Kidney (tissue), 14 donors: ENCODE data around the gene GRID1. TPM values are rescaled to one million over a fixed set of nuclear protein-coding genes. Genes with fewer than 3 reads are reported as not detected.

Experiments used
- DNase-seq, 5 donors: peaks; one replicate each; pipeline ENCODE4 v3.0.0-alpha.2; 2013 to 2020
- FAIRE-seq: peaks from 2 replicates; lab custom pipeline; 2012; peaks lifted over from hg19 to GRCh38; lab: Jason Lieb, UNC
- H3K27ac ChIP-seq, 2 donors: one replicate each; pipeline ENCODE4 v1.7.0; 2013; ENCODE audit warnings: low read depth in 2 of 2, low read length in 2 of 2, inconsistent platforms in 1 of 2
- H3K27me3 ChIP-seq: one replicate; pipeline ENCODE4 v1.7.1; 2013; ENCODE audit warnings: low read length, inconsistent platforms; ENCODE audit not compliant: control insufficient read depth, insufficient read depth
- H3K36me3 ChIP-seq, 3 donors: one replicate each; pipeline versions ENCODE4 v1.7.0 to v1.7.1; 2013; ENCODE audit warnings: low read length in 3 of 3, control low read depth in 1 of 3, inconsistent platforms in 1 of 3; ENCODE audit not compliant: insufficient read depth in 3 of 3, control insufficient read depth in 2 of 3
- H3K4me1 ChIP-seq, 3 donors: one replicate each; pipeline versions ENCODE4 v1.7.0 to v1.7.1; 2013; ENCODE audit warnings: low read length in 3 of 3, inconsistent platforms in 1 of 3, low read depth in 1 of 3; ENCODE audit not compliant: control insufficient read depth in 2 of 3, insufficient read depth in 2 of 3
- H3K4me3 ChIP-seq, 3 donors: one replicate each; pipeline versions ENCODE4 v1.7.0 to v1.8.1; 2013; ENCODE audit warnings: low read length in 3 of 3, control low read depth in 1 of 3, inconsistent platforms in 1 of 3
- H3K9ac ChIP-seq, 3 donors: one replicate each; pipeline versions ENCODE4 v1.7.0 to v1.7.1; 2013; ENCODE audit warnings: low read length in 3 of 3, control low read depth in 1 of 3, inconsistent platforms in 1 of 3
- H3K9me3 ChIP-seq, 3 donors: one replicate each; pipeline versions ENCODE4 v1.7.0 to v1.7.1; 2013; ENCODE audit warnings: low read length in 3 of 3, control low read depth in 1 of 3, inconsistent platforms in 1 of 3; ENCODE audit not compliant: control insufficient read depth in 2 of 3, insufficient read depth in 1 of 3
- CTCF ChIP-seq: IDR thresholded peaks from 3 replicates; pipeline ENCODE4 v1.5.1; 2012; ENCODE audit warnings: mild to moderate bottlenecking, moderate library complexity, borderline replicate concordance; ENCODE audit not compliant: insufficient read depth; ENCODE audit errors: extremely low read depth
- intact Hi-C: fragments of 100-400 bp; cut with DNase I; formaldehyde crosslinking; loops from one replicate; pipeline ENCODE4 v1.11.1; 2022
- polyA plus RNA-seq: library from polyadenylated mRNA; stranded (reverse); fragments of 350-450 nt; fragmentation: Illumina TruSeq; extraction: RNeasy Lipid Tissue Mini Kit (QIAGEN cat#74804); gene quantifications from one replicate; pipeline ENCODE4 v1.2.3, GENCODE V29; 2014; ENCODE audit warnings: low read depth, low replicate concordance; ENCODE audit not compliant: insufficient read depth
- total RNA-seq: library from RNA; stranded (reverse); fragmentation: NEBNext Ultra II Directional; extraction: Animal tissue kit (Norgen Biotek cat#: 25700); gene quantifications from one replicate; pipeline ENCODE4 v1.2.1, GENCODE V29; 2021
- donor health status: control.
- donor health status: control.
- donor health status: control.
- donor health status: control.
- donor health status: control.
- donor health status: DM: yes; HTN: yes; CAD: no.
- donor health status: Normal renal cell carcinoma (clear cell type).

GRID1 gene
- total and polyA plus RNA-seq, 2 donors from 2014 or later: 0.37 to 1.4 TPM

- Histone ChIP-seq H3K9me3 (no peaks in the 10 kb centered on the region), H3K27ac (no peak overlapping the region), H3K9ac (no peak overlapping the region), H3K4me1 (no peaks in the 10 kb centered on the region), H3K36me3 (no peaks in the 10 kb centered on the region), H3K27me3 (no peaks in the 10 kb centered on the region), H3K4me3 (no peak overlapping the region)
- FAIRE-seq (no peak), DNase-seq (no peak)
- intact Hi-C loops: no loop called here
- TF ChIP-seq CTCF: no peak
These were observed 294.8 kb downstream of the GRID1 start for GRCh38 chr10:86071758-86072157.

GRCh38 chr10:86071145-86071544, 295.4 kb downstream of the GRID1 start:
- no peak for TF ChIP-seq CTCF

GRCh38 chr10:86070278-86070677, 296.3 kb downstream of the GRID1 start:
- Histone ChIP-seq H3K27me3 (no peaks in the 10 kb centered on the region), H3K4me3 (no peak overlapping the region), H3K9me3 (no peaks in the 10 kb centered on the region), H3K36me3 (no peaks in the 10 kb centered on the region), H3K9ac (no peak overlapping the region), H3K27ac (no peak overlapping the region), H3K4me1 (no peaks in the 10 kb centered on the region)
- intact Hi-C loops: no loop called here
- TF ChIP-seq CTCF: no peak
- DNase-seq (no peak), FAIRE-seq (no peak)

More at GRCh38 chr10:86071145-86071544, 295.4 kb downstream of the GRID1 start:
- no peaks in the 10 kb centered on the region for H3K36me3 ChIP-seq
- intact Hi-C loops: no loop called here
- FAIRE-seq (no peak), DNase-seq (no peak)
- H3K27ac ChIP-seq: no peak overlapping the region
- no peaks in the 10 kb centered on the region for H3K4me1 ChIP-seq
- H3K9me3 ChIP-seq: no peaks in the 10 kb centered on the region
- no peak overlapping the region for H3K4me3 ChIP-seq
- no peak overlapping the region for H3K9ac ChIP-seq
- no peaks in the 10 kb centered on the region for H3K27me3 ChIP-seq
